Measurements from ENCODE around the gene TCFL5. TPM values are rescaled to one million over a fixed set of nuclear protein-coding genes. Genes with fewer than 3 reads are reported as not detected.
"Not testable (repeated sequence)": the region's sequence is repeated elsewhere in the genome, so short reads cannot be mapped to it uniquely, and the experiment has no call there.

TCFL5 gene
- polyA plus RNA-seq, 12 donors: 7.3 to 15.2 (median 9.0) TPM; not detected in 2

DNA sequence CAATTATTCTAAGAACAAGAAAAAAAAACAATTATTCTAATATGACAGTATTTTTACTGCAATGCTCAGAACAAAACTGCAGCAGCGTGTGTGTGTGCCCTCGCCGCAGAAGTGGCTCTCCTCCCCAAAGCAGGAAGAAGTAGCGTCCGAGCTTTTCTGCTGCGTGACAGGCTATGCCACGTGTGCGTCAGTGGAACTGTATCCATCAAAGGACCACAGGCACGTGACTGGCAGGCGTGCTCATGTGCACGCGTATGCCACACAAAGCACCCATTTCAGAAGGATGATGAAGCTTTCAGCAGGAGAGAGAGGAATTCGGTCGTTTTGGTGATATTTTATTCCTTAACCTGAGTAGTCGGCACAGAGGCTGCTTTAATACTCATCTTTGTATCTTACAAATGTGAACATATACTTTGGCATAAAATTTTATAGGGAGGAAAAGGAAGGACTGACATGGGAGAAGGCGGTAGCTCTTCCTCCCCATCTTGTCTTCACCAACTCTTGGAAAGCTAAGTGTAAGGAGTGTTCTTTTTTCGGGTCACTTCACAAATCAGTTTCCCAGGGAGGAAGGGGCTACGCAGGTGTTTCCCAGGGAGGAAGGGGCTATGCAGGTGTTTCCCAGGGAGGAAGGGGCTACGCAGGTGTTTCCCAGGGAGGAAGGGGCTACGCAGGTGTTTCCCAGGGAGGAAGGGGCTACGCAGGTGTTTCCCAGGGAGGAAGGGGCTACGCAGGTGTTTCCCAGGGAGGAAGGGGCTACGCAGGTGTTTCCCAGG lies 3.4 kb downstream of the TCFL5 start:
- DNase-seq: no peak

- no peak for DNase-seq
Observed at GRCh38 chr20:62856931-62857619, 4.5 kb downstream of the TCFL5 start.

- no peak for DNase-seq
Observed at GRCh38 chr20:62855120-62855519, 6.5 kb downstream of the TCFL5 start.

DNA sequence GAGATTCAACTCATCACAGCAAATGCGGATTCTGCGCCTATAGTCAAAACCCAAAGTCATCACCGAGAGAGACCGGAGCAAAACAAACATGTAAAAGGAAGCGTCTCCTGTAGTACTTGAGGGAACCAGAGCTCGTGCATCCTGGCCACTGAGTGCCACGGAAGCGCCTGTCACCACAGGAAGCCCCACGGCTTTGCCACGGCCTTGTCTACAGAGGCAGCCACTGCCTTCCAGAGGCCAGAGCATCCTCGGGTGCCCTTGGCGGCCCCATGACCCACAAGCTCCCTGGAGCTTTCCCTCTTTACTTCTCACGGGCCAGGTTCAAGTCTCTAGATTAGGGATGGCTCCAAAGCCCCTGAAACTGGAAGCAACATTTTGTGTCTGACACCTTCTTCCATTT lies 7.5 kb downstream of the TCFL5 start:
- DNase-seq: no peak

- not testable (repeated sequence) for DNase-seq
Observed at GRCh38 chr20:62853304-62853703, 8.3 kb downstream of the TCFL5 start.

- no peak for DNase-seq
Observed at GRCh38 chr20:62852841-62853240, 8.8 kb downstream of the TCFL5 start.

- DNase-seq: no peak
Observed at GRCh38 chr20:62852196-62852595, 9.4 kb downstream of the TCFL5 start.

DNA sequence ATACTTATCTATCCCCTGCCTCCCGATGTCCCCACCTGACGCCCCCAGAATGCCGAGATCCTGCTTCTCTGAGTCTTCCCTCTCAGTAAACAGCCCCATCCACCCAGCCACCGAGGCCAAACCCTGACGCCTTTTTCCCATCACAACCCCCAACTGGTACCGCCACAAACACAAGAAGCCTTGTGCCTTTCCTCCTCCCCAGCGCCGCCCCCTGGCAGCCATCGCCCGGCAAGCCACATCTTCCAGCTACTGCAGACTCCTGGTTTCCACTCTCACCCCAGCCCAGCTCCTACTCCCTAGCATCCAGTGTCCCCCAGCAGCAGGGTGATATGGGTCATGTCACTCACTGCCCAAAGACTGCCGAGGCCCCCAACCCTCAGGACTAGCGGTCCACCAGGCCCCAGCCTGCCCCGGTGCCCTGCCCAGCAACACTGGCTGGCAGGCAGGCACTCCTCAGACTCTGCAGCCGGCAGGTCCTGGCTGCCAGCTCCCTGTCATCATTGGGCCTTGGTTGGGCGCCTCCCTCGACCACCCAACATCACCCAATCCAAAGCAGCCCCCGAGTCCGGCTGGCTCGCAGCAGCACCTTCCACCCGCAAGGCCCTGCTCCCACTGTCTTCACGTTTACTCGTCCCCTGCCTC lies 11.2 kb downstream of the TCFL5 start:
- no peak for DNase-seq

DNA sequence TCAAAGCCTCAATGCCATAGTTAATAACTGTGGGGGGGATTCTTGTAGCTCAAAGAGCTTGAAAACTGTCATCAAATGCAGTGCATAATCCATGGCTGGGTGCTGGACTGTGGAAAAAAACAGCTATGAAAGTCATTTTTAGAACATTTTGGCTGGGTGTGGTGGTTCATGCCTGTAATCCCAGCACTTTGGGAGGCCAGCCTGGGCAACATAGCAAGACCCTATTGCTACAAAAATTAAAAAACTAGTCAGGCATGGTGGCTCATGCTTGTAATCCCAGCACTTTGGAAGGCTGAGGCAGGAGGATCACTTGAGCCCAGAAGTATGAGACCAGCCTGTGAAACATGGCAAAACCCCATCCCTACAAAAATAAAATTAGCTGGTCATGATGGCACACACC lies 12.2 kb downstream of the TCFL5 start:
- DNase-seq: no peak

DNA sequence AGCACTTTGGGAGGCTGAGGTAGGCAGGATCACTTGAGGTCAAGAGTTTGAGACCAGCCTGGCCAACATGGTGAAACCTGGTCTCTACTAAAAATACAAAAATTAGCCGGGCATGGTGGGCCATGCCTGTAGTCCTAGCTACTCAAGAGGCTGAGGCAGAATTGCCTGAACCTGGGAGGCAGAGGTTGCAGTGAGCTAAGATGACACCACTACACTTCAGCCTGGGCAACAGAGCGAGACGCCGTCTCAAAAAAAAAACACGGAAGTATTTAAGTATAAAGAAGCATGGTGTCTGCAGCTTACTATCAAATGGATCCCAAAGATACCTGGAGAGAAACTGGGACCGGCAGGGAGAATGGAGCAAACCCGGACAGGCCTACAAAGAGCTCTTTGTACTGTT lies 12.7 kb downstream of the TCFL5 start:
- not testable (repeated sequence) for DNase-seq

GRCh38 chr20:62846166-62846890 lies 15.3 kb downstream of the TCFL5 start:
- DNase-seq: no peak

DNA sequence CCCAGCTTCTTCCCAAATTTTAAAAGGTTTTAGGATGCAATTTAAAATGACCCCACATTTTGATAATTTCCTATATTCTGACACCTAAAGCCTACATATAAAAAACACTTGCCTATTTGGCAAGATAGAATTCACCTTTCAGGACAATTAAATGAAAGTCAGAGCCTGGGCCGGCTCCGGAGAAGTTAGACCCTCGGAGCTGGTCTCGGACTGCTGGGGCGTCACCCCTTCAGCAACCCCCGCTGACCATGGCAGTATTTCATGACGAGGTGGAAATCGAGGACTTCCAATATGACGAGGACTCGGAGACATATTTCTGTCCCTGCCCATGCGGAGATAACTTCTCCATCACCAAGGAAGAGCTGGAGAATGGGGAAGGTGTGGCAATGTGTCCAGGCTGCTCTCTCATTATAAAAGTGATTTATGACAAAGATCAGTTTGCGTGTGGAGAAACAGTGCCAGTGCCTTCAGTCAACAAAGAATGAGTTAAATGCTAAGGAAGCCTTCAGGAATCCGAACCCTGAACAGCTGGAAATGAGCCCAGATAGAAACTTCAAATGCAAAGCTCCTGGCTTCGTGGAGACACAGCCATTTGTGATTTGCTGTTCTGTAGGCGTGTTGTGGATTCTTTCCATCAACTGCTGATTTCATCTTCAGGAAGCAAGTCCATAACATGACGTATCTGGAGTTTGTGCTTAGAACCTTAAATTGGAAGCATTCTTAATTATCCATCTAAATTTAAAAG lies 16.0 kb downstream of the TCFL5 start:
- no peak for DNase-seq

- DNase-seq: no peak
Observed at GRCh38 chr20:62844182-62844581, 17.4 kb downstream of the TCFL5 start.

GRCh38 chr20:62843656-62844055 lies 18.0 kb downstream of the TCFL5 start:
- no peak for DNase-seq

DNA sequence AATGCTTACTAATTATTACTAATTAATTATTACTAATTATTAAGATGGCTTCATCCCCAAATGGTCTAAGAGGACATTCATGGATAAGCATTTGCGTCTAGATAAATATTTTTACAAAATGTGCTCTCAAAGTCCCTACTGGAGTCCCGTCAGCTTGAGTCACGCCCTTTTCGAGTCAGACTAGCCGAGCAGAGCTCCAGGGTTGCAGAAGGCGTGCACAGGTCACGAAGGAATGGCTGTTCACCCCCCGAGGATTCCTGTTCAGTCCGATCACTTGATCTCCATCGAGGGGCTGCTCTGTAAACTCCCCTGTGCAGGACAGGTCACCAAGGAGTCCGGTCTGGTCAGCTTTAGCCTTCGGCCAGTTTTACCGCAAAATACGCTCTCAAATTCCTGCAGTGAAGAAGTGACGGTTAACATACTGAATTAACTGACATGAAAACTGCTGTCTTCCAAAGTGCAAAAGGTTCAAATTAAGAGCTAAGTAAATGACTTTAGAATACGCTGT lies 19.9 kb downstream of the TCFL5 start:
- DNase-seq: no peak

DNA sequence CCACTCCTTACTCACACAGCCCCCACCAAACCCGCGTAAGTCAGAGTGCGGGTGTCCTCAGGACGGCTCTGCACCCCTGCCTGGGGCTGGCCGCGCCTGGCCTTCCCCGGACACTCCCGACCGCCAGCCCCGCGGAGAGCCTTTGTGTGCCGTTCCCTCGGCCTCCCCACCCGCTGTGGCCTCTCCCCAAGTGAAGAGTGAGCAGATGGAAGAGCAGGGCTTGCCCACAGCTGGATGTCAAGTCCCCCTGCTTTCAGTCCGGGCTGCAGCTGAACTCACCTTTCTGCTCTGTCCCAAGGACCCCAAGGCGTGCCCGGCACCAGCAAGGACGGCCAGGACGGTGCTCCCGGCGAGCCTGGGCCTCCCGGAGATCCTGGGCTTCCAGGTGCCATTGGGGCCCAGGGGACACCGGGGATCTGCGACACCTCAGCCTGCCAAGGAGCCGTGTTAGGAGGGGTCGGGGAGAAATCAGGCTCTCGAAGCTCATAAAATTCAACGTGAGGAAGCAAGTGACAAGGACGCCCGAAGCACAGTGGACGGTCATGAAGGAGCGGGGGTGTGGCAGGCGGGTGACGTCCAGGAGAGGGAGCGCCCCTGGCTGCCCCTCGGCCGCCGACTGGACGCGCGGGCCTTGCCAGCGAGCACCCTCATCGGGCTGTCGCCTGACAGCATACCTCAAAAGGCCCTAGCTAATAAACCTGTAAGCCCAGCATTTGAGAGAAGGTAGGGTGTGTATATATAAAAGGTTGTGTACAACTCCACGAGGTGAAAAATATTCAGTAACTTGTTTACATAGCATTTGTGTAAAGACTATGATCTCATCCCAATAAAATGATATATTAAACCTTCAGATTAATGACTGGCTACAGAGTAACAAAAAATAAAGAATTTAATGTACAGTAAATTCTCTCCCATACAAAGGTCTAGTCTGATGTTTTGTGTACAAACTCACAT lies 21.1 kb downstream of the TCFL5 start:
- no peak for DNase-seq

DNA sequence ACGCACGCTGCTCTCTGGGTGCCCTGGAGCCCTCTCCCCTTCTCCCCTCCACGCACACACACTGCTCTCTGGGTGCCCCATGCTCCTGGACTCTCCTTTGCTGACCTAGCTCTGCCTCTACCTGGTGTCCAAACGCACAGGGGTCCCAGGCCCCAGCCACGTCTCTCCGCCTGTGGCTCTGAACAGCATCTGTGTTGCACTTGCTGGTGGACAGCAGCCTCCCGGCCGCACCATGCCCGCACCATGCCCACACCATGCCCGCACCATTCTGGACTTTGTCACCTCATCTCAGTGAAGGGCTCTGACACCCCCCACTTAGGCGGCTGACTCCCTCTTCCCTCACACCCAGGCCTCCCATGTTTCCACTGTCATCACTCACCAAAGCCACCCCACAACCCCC lies 21.8 kb downstream of the TCFL5 start:
- DNase-seq: no peak

GRCh38 chr20:62839261-62839660 lies 22.4 kb downstream of the TCFL5 start:
- DNase-seq: no peak

- no peak for DNase-seq
Observed at GRCh38 chr20:62838128-62838891, 23.3 kb downstream of the TCFL5 start.
